WTC11 (cell line): Measurements from ENCODE around the gene SMARCD1. TPM values are rescaled to one million over a fixed set of nuclear protein-coding genes. Genes with fewer than 3 reads are reported as not detected.

ENCODE experiments used
- ATAC-seq: fragments of 200-7000 bp; cut with Tn5 transposase; 2 replicates; pipeline ENCODE4 v1.10.0; 2021; ENCODE audit warnings: mild to moderate bottlenecking, moderate library complexity
- CTCF ChIA-PET: fragments of 300-600 bp; sonication (Branson Sonifier 250); formaldehyde crosslinking; loops from one replicate; lab custom pipeline; 2021; ENCODE audit warnings: antibody characterized with exemption; lab: Charles Lee
- POLR2A ChIA-PET: fragments of 350-600 bp; sonication (Branson Sonifier 250); formaldehyde crosslinking; loops from one replicate; lab custom pipeline; 2021; ENCODE audit warnings: antibody characterized with exemption; lab: Charles Lee
- DNase-seq: peaks from one replicate; pipeline ENCODE4 v3.0.0; 2021; ENCODE audit warnings: low spot score
- H3K27ac Mint-ChIP-seq: 2 replicates; pipeline ENCODE4 v1.8.0; 2021; ENCODE audit warnings: mixed read lengths
- H3K27me3 Mint-ChIP-seq: 2 replicates; pipeline ENCODE4 v1.8.0; 2021; ENCODE audit warnings: low read depth, mild to moderate bottlenecking, moderate library complexity, mixed read lengths
- H3K36me3 Mint-ChIP-seq: 2 replicates; pipeline ENCODE4 v1.8.0; 2021; ENCODE audit warnings: mixed read lengths
- H3K4me1 Mint-ChIP-seq: 2 replicates; pipeline ENCODE4 v1.8.0; 2022; ENCODE audit warnings: mixed read lengths
- H3K4me3 Mint-ChIP-seq: 2 replicates; pipeline ENCODE4 v1.8.0; 2021; ENCODE audit warnings: mild to moderate bottlenecking, moderate library complexity, mixed read lengths
- H3K9me3 Mint-ChIP-seq: 2 replicates; pipeline ENCODE4 v1.8.0; 2021; ENCODE audit warnings: mixed read lengths
- AFF4 ChIP-seq: sonication (generic); formaldehyde crosslinking; IDR thresholded peaks from 2 replicates; pipeline ENCODE4 v1.8.1; 2023; ENCODE audit warnings: mild to moderate bottlenecking, missing genetic modification reagents, borderline replicate concordance
- EMX1 ChIP-seq: fragments of 250-450 bp; sonication (Bioruptor Pico); IDR thresholded peaks from 2 replicates; pipeline ENCODE4 v1.8.0; 2021; ENCODE audit warnings: mild to moderate bottlenecking
- FOXP1 ChIP-seq: sonication (generic); formaldehyde crosslinking; IDR thresholded peaks from 2 replicates; pipeline ENCODE4 v1.8.0; 2022; ENCODE audit warnings: missing genetic modification reagents, mild to moderate bottlenecking, moderate library complexity, borderline replicate concordance
- GTF2I ChIP-seq: fragments of 250-450 bp; sonication (Bioruptor Pico); conservative IDR thresholded peaks from 2 replicates; pipeline ENCODE4 v1.4.0; 2021; ENCODE audit warnings: mild to moderate bottlenecking
- JUN ChIP-seq: sonication (generic); formaldehyde crosslinking; IDR thresholded peaks from 2 replicates; pipeline ENCODE4 v1.8.0; 2023; ENCODE audit warnings: mild to moderate bottlenecking, missing genetic modification reagents
- MYBL2 ChIP-seq: sonication (generic); formaldehyde crosslinking; IDR thresholded peaks from 2 replicates; pipeline ENCODE4 v1.8.1; 2023; ENCODE audit warnings: mild to moderate bottlenecking, moderate library complexity, missing genetic modification reagents
- PREB ChIP-seq: sonication (generic); formaldehyde crosslinking; IDR thresholded peaks from 2 replicates; pipeline ENCODE4 v1.8.1; 2022; ENCODE audit warnings: mild to moderate bottlenecking, missing genetic modification reagents, moderate library complexity, borderline replicate concordance
- RORB ChIP-seq: fragments of 250-450 bp; sonication (Bioruptor Pico); IDR thresholded peaks from 2 replicates; pipeline ENCODE4 v1.9.0; 2021; ENCODE audit warnings: mild to moderate bottlenecking
- SMAD3 ChIP-seq: sonication (generic); formaldehyde crosslinking; IDR thresholded peaks from 2 replicates; pipeline ENCODE4 v1.8.0; 2022; ENCODE audit warnings: missing genetic modification reagents, mild to moderate bottlenecking, borderline replicate concordance
- TP53 ChIP-seq: sonication (generic); formaldehyde crosslinking; IDR thresholded peaks from 2 replicates; pipeline ENCODE4 v1.8.1; 2023; ENCODE audit warnings: mild to moderate bottlenecking, missing genetic modification reagents
- ZNF138 ChIP-seq: sonication (generic); formaldehyde crosslinking; conservative IDR thresholded peaks from 2 replicates; pipeline ENCODE4 v1.8.1; 2022; ENCODE audit warnings: mild to moderate bottlenecking, moderate library complexity, missing genetic modification reagents
- ZNF396 ChIP-seq: fragments of 250-450 bp; sonication (Bioruptor Pico); IDR thresholded peaks from 2 replicates; pipeline ENCODE4 v1.8.0; 2021; ENCODE audit warnings: mild to moderate bottlenecking, moderate library complexity, borderline replicate concordance
- ZNF416 ChIP-seq: fragments of 250-450 bp; sonication (Bioruptor Pico); IDR thresholded peaks from 2 replicates; pipeline ENCODE4 v1.9.0; 2021; ENCODE audit warnings: mild to moderate bottlenecking, inconsistent platforms
- ZNF671 ChIP-seq: fragments of 250-450 bp; sonication (Bioruptor Pico); IDR thresholded peaks from 2 replicates; pipeline ENCODE4 v1.8.0; 2021; ENCODE audit warnings: mild to moderate bottlenecking
- total RNA-seq: library from RNA; stranded (reverse); gene quantifications from 3 replicates; pipeline ENCODE4 v1.2.3, GENCODE V29; 2021
- TF ChIP-seq, protein P1 (sequence below): fragments of 250-450 bp; sonication (Bioruptor Pico); IDR thresholded peaks from 2 replicates; pipeline ENCODE4 v1.8.0; 2021; ENCODE audit warnings: mild to moderate bottlenecking
- TF ChIP-seq, protein P2 (sequence below): sonication (generic); formaldehyde crosslinking; conservative IDR thresholded peaks from 2 replicates; pipeline ENCODE4 v1.8.1; 2022; ENCODE audit warnings: mild to moderate bottlenecking, missing genetic modification reagents
- TF ChIP-seq, protein P3 (sequence below): sonication (generic); formaldehyde crosslinking; IDR thresholded peaks from 2 replicates; pipeline ENCODE4 v1.8.0; 2022; ENCODE audit warnings: mild to moderate bottlenecking, missing genetic modification reagents
- TF ChIP-seq, protein P4 (sequence below): sonication (generic); formaldehyde crosslinking; IDR thresholded peaks from 2 replicates; pipeline ENCODE4 v1.8.0; 2022; ENCODE audit warnings: mild to moderate bottlenecking, missing genetic modification reagents
- TF ChIP-seq, protein P5 (sequence below): fragments of 200-600 bp; IDR thresholded peaks from 2 replicates; pipeline ENCODE4 v1.8.0; 2022; ENCODE audit warnings: antibody characterized with exemption

SMARCD1 gene
- total RNA-seq, 1 experiment from 2014 or later: 165 TPM

DNA sequence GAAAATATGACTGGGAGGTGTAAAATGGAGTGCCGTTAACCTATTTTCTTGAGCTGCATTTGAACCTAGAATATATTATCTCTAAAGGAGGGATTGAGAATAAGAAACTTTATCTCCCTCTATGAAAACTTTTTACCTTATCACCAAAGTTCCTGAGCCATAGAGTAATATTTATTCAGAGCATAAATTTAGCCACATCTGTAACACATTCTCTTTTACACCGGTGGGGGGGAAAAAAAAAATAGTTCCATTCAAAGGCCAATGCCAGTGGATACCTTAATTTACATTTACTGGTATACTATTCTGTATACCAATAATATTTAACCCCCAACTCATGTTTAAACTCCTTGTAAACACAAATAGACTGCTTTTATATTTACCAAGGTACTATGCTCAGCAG, 60.3 kb downstream of the SMARCD1 start:
- Mint-ChIP-seq H3K36me3 (peaks cover 18% of the 10 kb centered on the region), H3K4me3 (no peak overlapping the region), H3K9me3 (no peaks in the 10 kb centered on the region), H3K27ac (no peak overlapping the region), H3K27me3 (no peaks in the 10 kb centered on the region), H3K4me1 (no peaks in the 10 kb centered on the region)
- DNase-seq (no peak), ATAC-seq (no peak)
- CTCF ChIA-PET: interaction anchor here (1.1 to 1.2 kb wide), 2 partner anchors 22 to 34 kb away, joined by 4 to 6 read pairs; partner anchors contain the start of genes CERS5 and COX14
- TF ChIP-seq JUN (CRISPR knock-in tag) (no peak), TP53 (CRISPR knock-in tag) (no peak), FOXP1 (no peak), EMX1 (CRISPR knock-in tag) (no peak), ZNF138 (CRISPR knock-in tag) (no peak), SMAD3 (CRISPR knock-in tag) (no peak), MYBL2 (CRISPR knock-in tag) (no peak), ZNF416 (CRISPR knock-in tag) (no peak), RORB (CRISPR knock-in tag) (no peak), PREB (no peak), GTF2I (CRISPR knock-in tag) (no peak), ZNF396 (CRISPR knock-in tag) (no peak), ZNF671 (no peak), AFF4 (CRISPR knock-in tag) (no peak)
- TF ChIP-seq, protein P1, sequence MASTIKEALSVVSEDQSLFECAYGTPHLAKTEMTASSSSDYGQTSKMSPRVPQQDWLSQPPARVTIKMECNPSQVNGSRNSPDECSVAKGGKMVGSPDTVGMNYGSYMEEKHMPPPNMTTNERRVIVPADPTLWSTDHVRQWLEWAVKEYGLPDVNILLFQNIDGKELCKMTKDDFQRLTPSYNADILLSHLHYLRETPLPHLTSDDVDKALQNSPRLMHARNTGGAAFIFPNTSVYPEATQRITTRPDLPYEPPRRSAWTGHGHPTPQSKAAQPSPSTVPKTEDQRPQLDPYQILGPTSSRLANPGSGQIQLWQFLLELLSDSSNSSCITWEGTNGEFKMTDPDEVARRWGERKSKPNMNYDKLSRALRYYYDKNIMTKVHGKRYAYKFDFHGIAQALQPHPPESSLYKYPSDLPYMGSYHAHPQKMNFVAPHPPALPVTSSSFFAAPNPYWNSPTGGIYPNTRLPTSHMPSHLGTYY (CRISPR knock-in tag): no peak
- TF ChIP-seq, protein P2, sequence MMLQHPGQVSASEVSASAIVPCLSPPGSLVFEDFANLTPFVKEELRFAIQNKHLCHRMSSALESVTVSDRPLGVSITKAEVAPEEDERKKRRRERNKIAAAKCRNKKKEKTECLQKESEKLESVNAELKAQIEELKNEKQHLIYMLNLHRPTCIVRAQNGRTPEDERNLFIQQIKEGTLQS (CRISPR knock-in tag): no peak
- TF ChIP-seq, protein P3, sequence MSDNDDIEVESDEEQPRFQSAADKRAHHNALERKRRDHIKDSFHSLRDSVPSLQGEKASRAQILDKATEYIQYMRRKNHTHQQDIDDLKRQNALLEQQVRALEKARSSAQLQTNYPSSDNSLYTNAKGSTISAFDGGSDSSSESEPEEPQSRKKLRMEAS: no peak
- TF ChIP-seq, protein P4, sequence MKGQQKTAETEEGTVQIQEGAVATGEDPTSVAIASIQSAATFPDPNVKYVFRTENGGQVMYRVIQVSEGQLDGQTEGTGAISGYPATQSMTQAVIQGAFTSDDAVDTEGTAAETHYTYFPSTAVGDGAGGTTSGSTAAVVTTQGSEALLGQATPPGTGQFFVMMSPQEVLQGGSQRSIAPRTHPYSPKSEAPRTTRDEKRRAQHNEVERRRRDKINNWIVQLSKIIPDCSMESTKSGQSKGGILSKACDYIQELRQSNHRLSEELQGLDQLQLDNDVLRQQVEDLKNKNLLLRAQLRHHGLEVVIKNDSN (CRISPR knock-in tag): no peak
- TF ChIP-seq, protein P5, sequence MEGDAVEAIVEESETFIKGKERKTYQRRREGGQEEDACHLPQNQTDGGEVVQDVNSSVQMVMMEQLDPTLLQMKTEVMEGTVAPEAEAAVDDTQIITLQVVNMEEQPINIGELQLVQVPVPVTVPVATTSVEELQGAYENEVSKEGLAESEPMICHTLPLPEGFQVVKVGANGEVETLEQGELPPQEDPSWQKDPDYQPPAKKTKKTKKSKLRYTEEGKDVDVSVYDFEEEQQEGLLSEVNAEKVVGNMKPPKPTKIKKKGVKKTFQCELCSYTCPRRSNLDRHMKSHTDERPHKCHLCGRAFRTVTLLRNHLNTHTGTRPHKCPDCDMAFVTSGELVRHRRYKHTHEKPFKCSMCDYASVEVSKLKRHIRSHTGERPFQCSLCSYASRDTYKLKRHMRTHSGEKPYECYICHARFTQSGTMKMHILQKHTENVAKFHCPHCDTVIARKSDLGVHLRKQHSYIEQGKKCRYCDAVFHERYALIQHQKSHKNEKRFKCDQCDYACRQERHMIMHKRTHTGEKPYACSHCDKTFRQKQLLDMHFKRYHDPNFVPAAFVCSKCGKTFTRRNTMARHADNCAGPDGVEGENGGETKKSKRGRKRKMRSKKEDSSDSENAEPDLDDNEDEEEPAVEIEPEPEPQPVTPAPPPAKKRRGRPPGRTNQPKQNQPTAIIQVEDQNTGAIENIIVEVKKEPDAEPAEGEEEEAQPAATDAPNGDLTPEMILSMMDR: no peak
- POLR2A ChIA-PET: no interaction called here
